Measurements from ENCODE around the gene CNKSR3.

CNKSR3 gene

GRCh38 chr6:154528310-154528915 lies 17.9 kb upstream of the CNKSR3 start:
- H3K27ac ChIP-seq, result no peak overlapping the region
- TF ChIP-seq ZFX (IDR thresholded peaks at IDR 0.05), result no peak
- TF ChIP-seq, protein P1, sequence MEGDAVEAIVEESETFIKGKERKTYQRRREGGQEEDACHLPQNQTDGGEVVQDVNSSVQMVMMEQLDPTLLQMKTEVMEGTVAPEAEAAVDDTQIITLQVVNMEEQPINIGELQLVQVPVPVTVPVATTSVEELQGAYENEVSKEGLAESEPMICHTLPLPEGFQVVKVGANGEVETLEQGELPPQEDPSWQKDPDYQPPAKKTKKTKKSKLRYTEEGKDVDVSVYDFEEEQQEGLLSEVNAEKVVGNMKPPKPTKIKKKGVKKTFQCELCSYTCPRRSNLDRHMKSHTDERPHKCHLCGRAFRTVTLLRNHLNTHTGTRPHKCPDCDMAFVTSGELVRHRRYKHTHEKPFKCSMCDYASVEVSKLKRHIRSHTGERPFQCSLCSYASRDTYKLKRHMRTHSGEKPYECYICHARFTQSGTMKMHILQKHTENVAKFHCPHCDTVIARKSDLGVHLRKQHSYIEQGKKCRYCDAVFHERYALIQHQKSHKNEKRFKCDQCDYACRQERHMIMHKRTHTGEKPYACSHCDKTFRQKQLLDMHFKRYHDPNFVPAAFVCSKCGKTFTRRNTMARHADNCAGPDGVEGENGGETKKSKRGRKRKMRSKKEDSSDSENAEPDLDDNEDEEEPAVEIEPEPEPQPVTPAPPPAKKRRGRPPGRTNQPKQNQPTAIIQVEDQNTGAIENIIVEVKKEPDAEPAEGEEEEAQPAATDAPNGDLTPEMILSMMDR (conservative IDR thresholded peaks at IDR 0.05), result no peak

- TF ChIP-seq, protein P1 (conservative IDR thresholded peaks at IDR 0.05), result no peak
- TF ChIP-seq ZFX (IDR thresholded peaks at IDR 0.05), result no peak
- H3K27ac ChIP-seq, result no peak overlapping the region
Measured at GRCh38 chr6:154526996-154527395, 16.5 kb upstream of the CNKSR3 start.

DNA sequence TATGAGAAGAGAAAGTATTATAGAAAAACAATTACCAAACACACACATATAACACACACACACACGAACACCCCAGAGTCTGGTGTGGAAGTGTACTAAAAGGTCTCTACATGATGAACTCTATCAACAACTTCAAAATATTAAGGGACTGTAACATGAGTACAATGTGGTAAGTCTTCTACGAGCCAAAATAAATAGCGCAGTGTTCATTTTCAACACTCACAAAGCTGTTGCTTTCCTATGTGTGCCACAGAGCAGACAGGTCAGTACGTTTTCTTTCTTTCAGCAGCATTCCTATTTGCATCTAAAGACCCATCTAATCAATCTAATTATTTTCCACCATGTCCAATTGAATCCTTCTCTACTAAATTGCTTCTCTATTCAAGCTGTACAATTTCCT lies 12.1 kb upstream of the CNKSR3 start:
- H3K27ac ChIP-seq, result no peak overlapping the region
- no peak for TF ChIP-seq ZFX (IDR thresholded peaks at IDR 0.05)
- TF ChIP-seq, protein P1 (conservative IDR thresholded peaks at IDR 0.05), result no peak

GRCh38 chr6:154521412-154521811 lies 10.9 kb upstream of the CNKSR3 start:
- no peak for TF ChIP-seq ZFX (IDR thresholded peaks at IDR 0.05)
- TF ChIP-seq, protein P1 (conservative IDR thresholded peaks at IDR 0.05), result no peak
- H3K27ac ChIP-seq, result no peak overlapping the region

DNA sequence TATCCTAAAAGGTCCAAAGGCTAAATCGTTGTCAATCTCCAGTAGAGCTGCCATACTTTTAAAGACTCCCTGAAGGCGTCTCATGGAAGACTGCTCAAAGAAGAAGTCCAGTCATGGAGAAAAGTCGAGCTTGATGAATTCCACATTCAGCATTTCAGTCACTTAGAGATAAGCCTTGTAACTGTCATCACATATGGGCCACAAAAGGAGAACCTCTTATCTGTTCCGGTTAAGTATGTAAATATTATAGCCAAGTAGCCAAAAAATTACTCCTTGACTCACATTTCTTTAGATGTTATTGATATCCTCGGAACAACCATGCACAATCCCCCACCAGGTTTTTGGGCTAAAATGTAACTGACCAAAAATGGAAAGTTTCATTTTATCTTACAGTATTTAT lies 9.8 kb upstream of the CNKSR3 start:
- no peak for TF ChIP-seq ZFX (IDR thresholded peaks at IDR 0.05)
- TF ChIP-seq, protein P1 (conservative IDR thresholded peaks at IDR 0.05), result no peak
- H3K27ac ChIP-seq, result no peak overlapping the region

- TF ChIP-seq, protein P1 (conservative IDR thresholded peaks at IDR 0.05), result no peak
- TF ChIP-seq ZFX (IDR thresholded peaks at IDR 0.05), result no peak
- H3K27ac ChIP-seq, result no peak overlapping the region
Measured at GRCh38 chr6:154518396-154518795, 7.9 kb upstream of the CNKSR3 start.

DNA sequence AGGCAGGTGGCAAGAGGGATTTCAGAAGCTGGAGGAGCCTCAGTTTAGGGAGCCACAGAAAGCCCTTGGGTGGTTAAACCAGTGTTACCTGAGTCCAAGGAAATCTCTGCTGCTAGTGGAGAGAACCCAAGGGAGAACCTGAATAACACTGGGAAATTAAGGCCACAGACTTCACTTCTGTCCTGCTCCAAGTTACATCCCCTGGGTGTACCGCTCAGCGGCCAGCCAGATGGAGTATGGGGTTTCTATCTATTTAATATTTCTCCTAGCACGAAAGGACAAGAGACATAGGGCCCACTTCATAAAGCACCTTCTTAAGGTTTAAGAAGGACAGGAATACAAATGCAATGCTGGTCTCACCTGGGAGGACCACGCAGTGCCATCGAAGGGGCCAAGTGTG lies 5.8 kb upstream of the CNKSR3 start:
- H3K27ac ChIP-seq, result no peak overlapping the region
- TF ChIP-seq, protein P1 (conservative IDR thresholded peaks at IDR 0.05), result no peak
- no peak for TF ChIP-seq ZFX (IDR thresholded peaks at IDR 0.05)

All from C4-2B (cell line).